Measurements from ENCODE around the gene TSEN54.

GRCh38 chr17:75557075-75557851, 40.9 kb downstream of the TSEN54 start:
- TF ChIP-seq CTCF (IDR thresholded peaks at IDR 0.05 in 4 of 5, conservative IDR thresholded peaks at IDR 0.05 in 1 of 5) = no peak
- TF ChIP-seq POLR2A (IDR thresholded peaks at IDR 0.05) = no peak

Data from gastrocnemius medialis (tissue), 4 donors.